Loucy (cell line): ENCODE measurements around the gene ZNF576.

ENCODE experiments used
- CTCF ChIP-seq: fragments of 200-600 bp; sonication (generic); conservative IDR thresholded peaks from 2 replicates; pipeline ENCODE4 v1.5.1; 2014; ENCODE audit warnings: mild to moderate bottlenecking, antibody characterized with exemption, low read length
- EZH2phosphoT487 ChIP-seq: fragments of 200-600 bp; IDR thresholded peaks from 2 replicates; pipeline ENCODE4 v1.6.1; 2018; ENCODE audit warnings: antibody characterized with exemption, mild to moderate bottlenecking, moderate library complexity, borderline replicate concordance

GRCh38 chr19:43599635-43600295 lies 3.4 kb downstream of the ZNF576 start:
- TF ChIP-seq CTCF (peak; percentile 25; the same call in 1 of the 2 replicates), EZH2phosphoT487 (no peak)
